CD14-positive monocyte (primary cell): ENCODE results near the gene SLC12A8. TPM values are rescaled to one million over a fixed set of nuclear protein-coding genes. Genes with fewer than 3 reads are reported as not detected.
A peak's percentile ranks its signal among the peaks of the same experiment; 100 is the strongest.

Experiments
- DNase-seq, 3 donors: peaks; one replicate each; pipeline ENCODE4 v3.0.0-alpha.2; 2011 to 2022
- H2AFZ ChIP-seq: 2 replicates; pipeline ENCODE4 v1.6.0; 2012; ENCODE audit warnings: mild to moderate bottlenecking, low read depth, low read length, inconsistent platforms; ENCODE audit not compliant: insufficient read depth, poor library complexity, severe bottlenecking
- H3K27ac ChIP-seq, 2 donors: 1 replicate in 1 of 2; 2 replicates in 1 of 2; pipeline ENCODE4 v1.5.1; 2012 to 2013; ENCODE audit warnings: low read length in 2 of 2, control low read depth in 1 of 2, inconsistent platforms in 1 of 2, low read depth in 1 of 2, mild to moderate bottlenecking in 1 of 2
- H3K27me3 ChIP-seq, 2 donors: one replicate each; pipeline versions ENCODE4 v1.6.0 to v1.6.1; 2011 to 2013; ENCODE audit warnings: low read length in 2 of 2; ENCODE audit not compliant: control insufficient read depth in 2 of 2, insufficient read depth in 2 of 2
- H3K36me3 ChIP-seq, 2 donors: replicated peaks in 1 of 2; 1 replicate in 1 of 2; 2 replicates in 1 of 2; pipeline versions ENCODE4 v1.5.1 to v1.6.1; 2012 to 2013; ENCODE audit warnings: low read length in 2 of 2, control low read depth in 1 of 2, inconsistent platforms in 1 of 2, mild to moderate bottlenecking in 1 of 2; ENCODE audit not compliant: insufficient read depth in 2 of 2, control insufficient read depth in 1 of 2
- H3K4me1 ChIP-seq, 2 donors: 1 replicate in 1 of 2; 2 replicates in 1 of 2; pipeline versions ENCODE4 v1.5.1 to v1.6.1; 2012 to 2013; ENCODE audit warnings: low read length in 2 of 2, control low read depth in 1 of 2, inconsistent platforms in 1 of 2, mild to moderate bottlenecking in 1 of 2, moderate library complexity in 1 of 2; ENCODE audit not compliant: insufficient read depth in 2 of 2, control insufficient read depth in 1 of 2
- H3K4me2 ChIP-seq: replicated peaks from 2 replicates; pipeline ENCODE3; 2012; ENCODE audit warnings: low read length, moderate library complexity, mild to moderate bottlenecking; ENCODE audit not compliant: poor library complexity, severe bottlenecking; ENCODE audit errors: extremely low read depth
- H3K4me3 ChIP-seq, 3 experiments: fragments of 200-600 bp in 1 of 3; sonication (generic) in 1 of 3; replicated peaks in 1 of 3; 1 replicate in 2 of 3; 2 replicates in 1 of 3; pipeline ENCODE4 v1.5.1; 2011 to 2013; ENCODE audit warnings: low read length in 3 of 3, mild to moderate bottlenecking in 3 of 3, control low read depth in 2 of 3, low read depth in 2 of 3, inconsistent platforms in 1 of 3, moderate library complexity in 1 of 3
- H3K79me2 ChIP-seq: 2 replicates; pipeline ENCODE4 v1.6.0; 2012; ENCODE audit warnings: mild to moderate bottlenecking, control low read depth, inconsistent platforms, low read length, moderate library complexity; ENCODE audit not compliant: insufficient read depth
- H3K9ac ChIP-seq: 2 replicates; pipeline ENCODE4 v1.6.0; 2017; ENCODE audit warnings: low read length, mild to moderate bottlenecking; ENCODE audit not compliant: insufficient read depth, poor library complexity, severe bottlenecking
- H3K9me3 ChIP-seq, 2 donors: replicated peaks in 1 of 2; 1 replicate in 1 of 2; 2 replicates in 1 of 2; pipeline versions ENCODE4 v1.5.1 to v1.6.1; 2012 to 2013; ENCODE audit warnings: low read length in 2 of 2, control low read depth in 1 of 2; ENCODE audit not compliant: control insufficient read depth in 1 of 2, insufficient read depth in 1 of 2
- H4K20me1 ChIP-seq: 2 replicates; pipeline ENCODE4 v1.6.0; 2012; ENCODE audit warnings: mild to moderate bottlenecking, low read length, control low read depth, moderate library complexity; ENCODE audit not compliant: insufficient read depth
- H3K27ac Mint-ChIP-seq, 7 donors: one replicate each; pipeline ENCODE4 v1.8.0; 2020; ENCODE audit warnings: mild to moderate bottlenecking in 7 of 7, mixed read lengths in 7 of 7, moderate library complexity in 6 of 7, inconsistent platforms in 2 of 7
- H3K27me3 Mint-ChIP-seq, 3 donors: one replicate each; pipeline ENCODE4 v1.8.0; 2021 to 2022; ENCODE audit warnings: low read depth in 3 of 3, mild to moderate bottlenecking in 3 of 3, mixed read lengths in 3 of 3, moderate library complexity in 3 of 3, inconsistent platforms in 1 of 3
- H3K36me3 Mint-ChIP-seq, 2 donors: one replicate each; pipeline ENCODE4 v1.8.0; 2020; ENCODE audit warnings: mixed read lengths in 2 of 2, inconsistent platforms in 1 of 2, mild to moderate bottlenecking in 1 of 2
- H3K4me1 Mint-ChIP-seq: one replicate; pipeline ENCODE4 v1.8.0; 2020; ENCODE audit warnings: mild to moderate bottlenecking, mixed read lengths
- H3K4me3 Mint-ChIP-seq, 2 donors: one replicate each; pipeline ENCODE4 v1.8.0; 2020; ENCODE audit warnings: mild to moderate bottlenecking in 2 of 2, mixed read lengths in 2 of 2, moderate library complexity in 1 of 2
- H3K9me3 Mint-ChIP-seq, 7 donors: one replicate each; pipeline ENCODE4 v1.8.0; 2020 to 2022; ENCODE audit warnings: mixed read lengths in 7 of 7, mild to moderate bottlenecking in 6 of 7, moderate library complexity in 6 of 7, inconsistent platforms in 2 of 7
- CTCF ChIP-seq: fragments of 200-600 bp; IDR thresholded peaks from one replicate; pipeline ENCODE4 v1.8.0; 2022; ENCODE audit warnings: antibody characterized with exemption, mild to moderate bottlenecking
- WGBS: methylation state at CpG from one replicate; pipeline ENCODE4 v1.1.5; 2013; ENCODE audit warnings: missing lambda C conversion rate; ENCODE audit not compliant: insufficient coverage; 5-methylcytosine and 5-hydroxymethylcytosine counted together
- intact Hi-C, 2 donors: fragments of 100-400 bp; cut with micrococcal nuclease; formaldehyde crosslinking; loops; one replicate each; pipeline versions ENCODE4 v1.15.0 to v1.15.1; 2023
- polyA plus RNA-seq, 3 donors: library from polyadenylated mRNA; depleted of rRNA in 1 of 3; unstranded in 2 of 3; stranded (reverse) in 1 of 3; fragments of 300-500 nt in 2 of 3; fragments of >200 nt in 1 of 3; fragmentation: Illumina TruSeq in 2 of 3; gene quantifications; 1 replicate in 2 of 3; 2 replicates in 1 of 3; pipeline ENCODE4 v1.2.3, GENCODE V29; 2012 to 2021

SLC12A8 gene
- polyA plus RNA-seq, 3 donors: 0.23 to 0.46 (median 0.35) TPM

- no peaks in the 10 kb centered on the region for H3K36me3 Mint-ChIP-seq
- Histone ChIP-seq H3K9me3 (no peaks in the 10 kb centered on the region), H3K9ac (no peak overlapping the region), H3K27ac (no peak overlapping the region), H4K20me1 (no peaks in the 10 kb centered on the region), H3K79me2 (no peaks in the 10 kb centered on the region), H2AFZ (no peak overlapping the region), H3K36me3 (no peaks in the 10 kb centered on the region), H3K4me1 (peaks cover 56 to 63% of the 10 kb centered on the region in 2 donors), H3K4me3 (no peak overlapping the region), H3K4me2 (no peak overlapping the region), H3K27me3 (no peaks in the 10 kb centered on the region)
- intact Hi-C loops: no loop called here
- WGBS: 95% methylated on average over 7 of the region's 14 CpGs
- H3K9me3 Mint-ChIP-seq: peaks cover 0 to 3% (median 0%) of the 10 kb centered on the region in 7 donors
- no peak overlapping the region for H3K4me3 Mint-ChIP-seq
- peak overlapping the region in 3 of 7 donors; percentile 35 to 58 (median 50) for H3K27ac Mint-ChIP-seq
- H3K27me3 Mint-ChIP-seq: peaks cover 0 to 4% (median 0%) of the 10 kb centered on the region in 3 donors
- H3K4me1 Mint-ChIP-seq: peaks cover 59% of the 10 kb centered on the region
- peak; percentile 63 to 67 (median 65) for DNase-seq
- peak; percentile 71 for TF ChIP-seq CTCF
Measured at GRCh38 chr3:125150525-125151441, 61.8 kb downstream of the SLC12A8 start.

GRCh38 chr3:125149462-125149861 is 63.1 kb downstream of the SLC12A8 start:
- no peaks in the 10 kb centered on the region for H3K79me2 ChIP-seq
- peak overlapping the region in 1 of 2 donors; percentile 96 for H3K27ac ChIP-seq
- H3K4me3 Mint-ChIP-seq: no peak overlapping the region
- no peaks in the 10 kb centered on the region for H3K9me3 ChIP-seq
- peaks cover 0 to 2% (median 0%) of the 10 kb centered on the region in 3 donors for H3K27me3 Mint-ChIP-seq
- H3K36me3 ChIP-seq: no peaks in the 10 kb centered on the region
- H3K9me3 Mint-ChIP-seq: no peaks in the 10 kb centered on the region
- no peak for DNase-seq
- no peaks in the 10 kb centered on the region for H4K20me1 ChIP-seq
- intact Hi-C loops: loop anchor here in 1 of 2 donors (5.0 kb wide), 1 partner anchor 97 kb away; no protein-coding TSS in a partner anchor
- no peak overlapping the region for H3K4me2 ChIP-seq
- H3K4me1 Mint-ChIP-seq: peaks cover 59% of the 10 kb centered on the region
- no peaks in the 10 kb centered on the region for H3K36me3 Mint-ChIP-seq
- peaks cover 57 to 63% of the 10 kb centered on the region in 2 donors for H3K4me1 ChIP-seq
- no peaks in the 10 kb centered on the region for H3K27me3 ChIP-seq
- H3K27ac Mint-ChIP-seq: peak overlapping the region in 2 of 7 donors; percentile 41 to 57
- no peak overlapping the region for H2AFZ ChIP-seq
- H3K4me3 ChIP-seq: no peak overlapping the region
- no peak overlapping the region for H3K9ac ChIP-seq
- TF ChIP-seq CTCF: no peak
